ENCODE measurements around the gene ARL3.
"Not testable (repeated sequence)": the region's sequence is repeated elsewhere in the genome, so short reads cannot be mapped to it uniquely, and the experiment has no call there.

Gene ARL3

GRCh38 chr10:102745157-102745556, 31.0 kb upstream of the ARL3 start:
- no peak for TF ChIP-seq CTCF (IDR thresholded peaks at IDR 0.05; ENCODE audit: unreplicated experiment in 3 of 3)
- H3K27ac Mint-ChIP-seq: peak overlapping the region; percentile 21 to 92 (median 68)
- H3K36me3 Mint-ChIP-seq (ENCODE audit: low read depth): peaks cover 7% of the 10 kb centered on the region
- peak overlapping the region; percentile 86 to 89 (median 87) for H3K4me3 Mint-ChIP-seq
- H3K9me3 Mint-ChIP-seq: no peaks in the 10 kb centered on the region
- H3K27me3 Mint-ChIP-seq (ENCODE audit: low read depth): no peaks in the 10 kb centered on the region
- peaks cover 48% of the 10 kb centered on the region for H3K4me1 Mint-ChIP-seq

- Mint-ChIP-seq H3K27ac (peak overlapping the region; percentile 21 to 92 (median 68)), H3K4me3 (peak overlapping the region; percentile 86 to 89 (median 87)), H3K4me1 (peaks cover 50% of the 10 kb centered on the region), H3K9me3 (no peaks in the 10 kb centered on the region), H3K27me3 (ENCODE audit: low read depth) (no peaks in the 10 kb centered on the region), H3K36me3 (ENCODE audit: low read depth) (peaks cover 7% of the 10 kb centered on the region)
- no peak for TF ChIP-seq CTCF (IDR thresholded peaks at IDR 0.05; ENCODE audit: unreplicated experiment in 3 of 3)
Observed at GRCh38 chr10:102744374-102745051, 30.3 kb upstream of the ARL3 start.

GRCh38 chr10:102743588-102744373, 29.6 kb upstream of the ARL3 start, which contains the start of gene WBP1L:
WBP1L (plus strand) TSS chr10:102743948; CDS start chr10:102744054, 106 bp downstream.
- Mint-ChIP-seq H3K9me3 (no peaks in the 10 kb centered on the region), H3K4me1 (peaks cover 53% of the 10 kb centered on the region), H3K27me3 (ENCODE audit: low read depth) (no peaks in the 10 kb centered on the region), H3K4me3 (peak within 1 kb of the TSS; percentile 86 to 89 (median 87)), H3K36me3 (ENCODE audit: low read depth) (peaks cover 7% of the 10 kb centered on the region), H3K27ac (peak within 1 kb of the TSS; percentile 21 to 92 (median 68))
- no peak for TF ChIP-seq CTCF (IDR thresholded peaks at IDR 0.05; ENCODE audit: unreplicated experiment in 3 of 3)

DNA sequence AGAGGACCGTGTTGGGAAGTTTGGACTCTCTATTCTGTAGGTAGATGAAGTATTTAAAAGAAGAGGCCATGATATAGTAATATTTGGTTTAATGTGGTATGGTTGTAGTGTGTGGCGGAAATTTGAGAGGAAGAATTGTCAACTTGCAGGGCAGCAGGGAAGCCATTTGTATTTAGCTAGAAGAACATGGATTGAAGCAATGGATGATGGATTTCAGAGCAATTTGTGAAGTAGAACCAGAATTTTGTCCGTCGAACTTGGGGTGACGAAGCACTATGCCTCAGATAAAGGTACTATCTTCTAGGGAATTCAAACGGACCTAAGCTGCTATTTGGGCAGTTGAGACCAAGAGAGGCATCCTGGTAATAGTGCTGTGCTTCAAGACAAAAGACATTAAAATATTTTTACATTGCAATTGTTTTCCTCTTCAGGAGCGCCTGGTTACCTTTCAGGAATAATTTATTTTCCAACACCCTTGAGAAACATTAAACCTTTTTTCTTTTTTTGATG, 28.9 kb upstream of the ARL3 start:
- H3K4me1 Mint-ChIP-seq: peaks cover 47% of the 10 kb centered on the region
- no peaks in the 10 kb centered on the region for H3K27me3 Mint-ChIP-seq (ENCODE audit: low read depth)
- no peak for TF ChIP-seq CTCF (IDR thresholded peaks at IDR 0.05; ENCODE audit: unreplicated experiment in 3 of 3)
- no peaks in the 10 kb centered on the region for H3K9me3 Mint-ChIP-seq
- H3K36me3 Mint-ChIP-seq (ENCODE audit: low read depth): peaks cover 1% of the 10 kb centered on the region
- H3K27ac Mint-ChIP-seq: peak overlapping the region; percentile 21 to 72 (median 68)
- peak overlapping the region; percentile 86 to 89 (median 87) for H3K4me3 Mint-ChIP-seq

GRCh38 chr10:102742313-102742712, 28.1 kb upstream of the ARL3 start:
- not testable (repeated sequence) for H3K36me3 Mint-ChIP-seq (ENCODE audit: low read depth); H3K4me3 Mint-ChIP-seq; H3K27me3 Mint-ChIP-seq (ENCODE audit: low read depth); H3K9me3 Mint-ChIP-seq
- Mint-ChIP-seq H3K4me1 (peaks cover 45% of the 10 kb centered on the region), H3K27ac (peak overlapping the region in 1 of 3 experiments; percentile 21)

DNA sequence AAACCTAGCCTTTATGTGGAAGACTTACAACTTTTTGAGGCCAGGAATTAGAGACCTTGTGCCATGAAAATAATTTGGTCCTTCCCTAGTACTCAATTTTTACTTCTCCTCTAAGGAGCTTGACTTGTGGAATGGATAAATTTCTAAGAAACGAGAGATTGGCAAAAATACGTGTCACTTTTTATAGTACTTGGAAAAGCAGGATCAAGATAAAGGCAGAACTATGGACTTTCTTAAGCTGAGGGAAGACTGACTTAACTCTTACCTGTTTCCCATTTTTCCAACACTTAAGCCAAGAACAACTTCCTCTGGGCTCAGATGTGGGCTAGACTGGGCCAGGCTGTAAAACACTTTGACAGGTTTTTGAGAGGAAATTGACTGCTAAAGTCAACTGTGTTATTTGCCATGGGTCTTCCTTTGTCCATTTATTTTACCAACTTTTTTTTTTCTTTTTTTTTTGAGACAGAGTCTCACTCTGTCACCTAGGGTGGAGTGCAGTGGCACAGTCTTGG, 27.6 kb upstream of the ARL3 start:
- Mint-ChIP-seq H3K27me3 (ENCODE audit: low read depth) (no peaks in the 10 kb centered on the region), H3K36me3 (ENCODE audit: low read depth) (peaks cover 7% of the 10 kb centered on the region), H3K9me3 (no peaks in the 10 kb centered on the region), H3K4me3 (no peak overlapping the region), H3K27ac (peak overlapping the region in 1 of 3 experiments; percentile 68), H3K4me1 (peaks cover 44% of the 10 kb centered on the region)
- no peak for TF ChIP-seq CTCF (IDR thresholded peaks at IDR 0.05; ENCODE audit: unreplicated experiment in 3 of 3)
